GM12874 (cell line): ENCODE measurements around the gene SLCO2A1.

Experiments used
- CTCF ChIP-seq: IDR thresholded peaks from 2 replicates; pipeline ENCODE4 v1.5.1; 2011; ENCODE audit warnings: low read depth, mild to moderate bottlenecking, control low read depth, low read length, moderate library complexity; ENCODE audit not compliant: insufficient read depth

SLCO2A1 gene

GRCh38 chr3:134074790-134075567, 45.3 kb upstream of the SLCO2A1 start:
- no peak for TF ChIP-seq CTCF

GRCh38 chr3:134074001-134074789, 44.5 kb upstream of the SLCO2A1 start:
- no peak for TF ChIP-seq CTCF

GRCh38 chr3:134073583-134073945, 43.8 kb upstream of the SLCO2A1 start:
- no peak for TF ChIP-seq CTCF

- no peak for TF ChIP-seq CTCF
Measured at GRCh38 chr3:134072881-134073582, 43.3 kb upstream of the SLCO2A1 start.

- no peak for TF ChIP-seq CTCF
Measured at GRCh38 chr3:134068429-134068828, 38.7 kb upstream of the SLCO2A1 start.

- TF ChIP-seq CTCF: no peak
Measured at GRCh38 chr3:134067531-134068161, 37.9 kb upstream of the SLCO2A1 start.
